Measurements from ENCODE around the gene NCR2.

The NCR2 gene

GRCh38 chr6:41359617-41360313, 24.4 kb downstream of the NCR2 start:
- no peak for DNase-seq

- DNase-seq = no peak
Measured at GRCh38 chr6:41360314-41360685, 24.9 kb downstream of the NCR2 start.

- DNase-seq = no peak
Measured at GRCh38 chr6:41366150-41366549, 30.7 kb downstream of the NCR2 start.

GRCh38 chr6:41367061-41367460, 31.7 kb downstream of the NCR2 start:
- no peak for DNase-seq

GRCh38 chr6:41367700-41368099, 32.3 kb downstream of the NCR2 start:
- DNase-seq = no peak

GRCh38 chr6:41370488-41371111, 35.2 kb downstream of the NCR2 start:
- DNase-seq = no peak

GRCh38 chr6:41371461-41371991, 36.1 kb downstream of the NCR2 start:
- DNase-seq = no peak

- DNase-seq = no peak
Measured at GRCh38 chr6:41371992-41372831, 36.8 kb downstream of the NCR2 start.

- no peak for DNase-seq
Measured at GRCh38 chr6:41372832-41373626, 37.6 kb downstream of the NCR2 start.

- DNase-seq = no peak
Measured at GRCh38 chr6:41373627-41373918, 38.2 kb downstream of the NCR2 start.

- no peak for DNase-seq
Measured at GRCh38 chr6:41373919-41374617, 38.7 kb downstream of the NCR2 start.

- DNase-seq = no peak
Measured at GRCh38 chr6:41374618-41375590, 39.5 kb downstream of the NCR2 start.

- DNase-seq = no peak
Measured at GRCh38 chr6:41375598-41376151, 40.3 kb downstream of the NCR2 start.

- DNase-seq = no peak
Measured at GRCh38 chr6:41376176-41376575, 40.8 kb downstream of the NCR2 start.

- DNase-seq = no peak
Measured at GRCh38 chr6:41377071-41377470, 41.7 kb downstream of the NCR2 start.

GRCh38 chr6:41379306-41379705, 43.9 kb downstream of the NCR2 start:
- no peak for DNase-seq

GRCh38 chr6:41386594-41386993, 51.2 kb downstream of the NCR2 start:
- DNase-seq = no peak

- no peak for DNase-seq
Measured at GRCh38 chr6:41392246-41392645, 56.8 kb downstream of the NCR2 start.

GRCh38 chr6:41396335-41396734, 60.9 kb downstream of the NCR2 start:
- DNase-seq = no peak

GRCh38 chr6:41399424-41399823, 64.0 kb downstream of the NCR2 start:
- no peak for DNase-seq
